Measurements from ENCODE around the gene POLD2.

POLD2 gene

DNA sequence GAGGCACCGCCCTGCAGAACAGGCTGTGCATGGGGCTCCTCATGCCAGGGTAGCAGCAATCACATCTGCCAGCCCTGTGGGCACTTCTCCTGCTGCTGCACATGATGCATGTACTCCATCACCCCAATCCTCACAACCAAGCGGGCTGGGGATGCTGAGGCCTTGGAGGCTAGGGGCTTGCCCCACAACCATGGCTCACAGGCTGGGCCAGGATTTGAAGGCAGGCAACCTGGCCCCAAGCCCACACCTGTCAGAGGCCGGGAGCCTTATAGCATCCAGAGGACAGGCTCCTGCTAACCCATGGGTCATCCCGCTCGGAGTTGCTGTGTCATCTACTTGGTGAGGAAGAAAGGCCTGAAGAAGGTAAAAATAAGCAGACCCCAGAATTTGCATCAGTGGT lies 43.2 kb downstream of the POLD2 start:
- DNase-seq, result no peak

GRCh38 chr7:44079331-44080021 lies 43.9 kb downstream of the POLD2 start:
- no peak for DNase-seq

- no peak for DNase-seq
Measured at GRCh38 chr7:44078521-44078920, 44.8 kb downstream of the POLD2 start.

DNA sequence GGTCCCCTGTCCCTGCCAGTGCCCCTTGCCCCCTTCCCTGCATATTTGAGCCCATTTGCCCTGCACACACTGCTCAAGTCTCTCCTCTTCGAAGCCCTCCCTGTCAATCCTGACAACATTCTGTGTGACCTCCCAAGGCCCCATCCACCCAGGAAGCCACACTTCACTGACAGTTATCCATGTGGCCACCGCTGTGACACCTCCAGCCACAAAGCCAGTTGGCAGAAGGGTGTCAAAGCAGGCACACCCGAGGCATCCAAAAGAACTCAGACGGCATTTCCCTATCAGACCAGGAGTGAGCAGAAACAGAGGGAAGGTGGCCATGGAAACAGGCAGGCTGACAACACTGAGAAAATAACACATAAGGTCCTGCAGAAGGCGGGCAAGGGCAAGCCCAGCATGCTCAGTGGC lies 45.7 kb downstream of the POLD2 start:
- DNase-seq, result no peak

DNA sequence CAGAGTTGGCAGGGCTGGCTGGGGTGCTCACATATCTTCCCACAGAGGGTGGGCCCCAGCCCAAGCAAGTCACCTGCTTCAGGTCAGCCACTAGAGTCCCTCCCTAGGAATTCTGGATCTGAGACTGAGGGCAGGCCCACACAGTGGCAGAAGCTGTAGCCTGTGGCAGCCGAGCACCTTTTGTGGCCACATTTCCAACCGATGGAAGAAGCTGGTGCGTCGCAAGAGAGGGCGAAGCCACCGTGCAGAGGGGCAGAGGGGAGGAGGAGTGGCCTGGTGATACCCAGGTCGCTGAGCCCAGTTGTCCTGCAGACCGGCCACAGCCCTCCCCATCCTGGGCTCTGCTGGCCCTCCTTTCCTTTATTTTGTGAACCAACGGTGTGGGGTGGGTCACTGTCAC lies 46.3 kb downstream of the POLD2 start:
- no peak for DNase-seq

- DNase-seq, result no peak
Measured at GRCh38 chr7:44076101-44076895, 47.0 kb downstream of the POLD2 start.

DNA sequence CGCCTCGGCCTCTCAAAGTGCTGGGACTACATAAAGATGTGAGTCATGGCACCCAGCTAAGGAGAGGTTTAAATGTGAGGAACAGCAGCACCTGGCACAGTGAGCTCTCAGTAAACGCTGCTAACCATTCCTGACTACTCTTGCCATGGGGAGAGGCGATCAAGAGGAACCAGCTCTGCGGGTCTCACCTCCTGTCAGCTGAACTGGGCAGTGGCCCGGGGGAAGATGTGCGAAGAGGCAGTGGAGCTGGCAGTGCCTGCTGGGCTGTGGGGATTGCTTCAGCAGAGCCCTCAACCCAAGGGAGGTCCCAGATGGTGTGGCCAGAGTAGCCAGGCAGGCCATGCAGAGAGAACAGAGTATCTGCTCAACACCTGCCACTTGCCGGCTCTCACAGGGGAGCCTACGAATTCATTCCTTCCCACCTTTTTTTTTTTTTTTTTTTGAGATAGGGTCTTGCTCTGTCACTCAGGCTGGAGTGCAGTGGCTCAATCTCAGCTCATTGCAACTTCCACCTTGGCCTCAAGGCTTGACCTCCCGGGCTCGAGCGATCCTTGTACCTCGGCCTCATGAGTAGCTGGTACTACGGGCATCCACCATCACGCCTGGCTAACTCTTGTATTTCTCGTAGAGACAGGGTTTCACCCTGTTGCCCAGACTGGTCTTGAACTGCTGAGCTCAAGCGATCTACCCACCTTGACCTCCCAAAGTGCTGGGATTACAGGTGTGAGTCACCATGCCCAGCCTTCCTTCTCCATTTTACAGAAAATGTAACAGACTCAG lies 47.9 kb downstream of the POLD2 start:
- no peak for DNase-seq

DNA sequence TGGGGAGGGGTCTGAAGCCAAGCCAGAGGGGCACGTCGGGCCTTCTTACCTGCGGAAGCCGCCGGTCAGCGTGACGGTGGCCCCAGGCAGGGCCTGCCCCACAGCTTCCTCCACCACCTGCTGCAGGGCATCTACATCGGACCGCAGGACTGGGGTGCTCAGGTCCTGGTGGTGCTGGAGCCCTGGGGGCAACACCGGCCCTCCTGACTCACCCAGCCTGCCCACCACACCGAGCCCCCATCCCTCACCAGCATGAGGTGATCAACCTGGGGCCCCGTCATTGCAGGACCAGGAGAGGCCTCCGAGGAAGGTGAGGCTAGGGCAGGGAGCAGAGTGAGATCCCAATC lies 49.0 kb downstream of the POLD2 start:
- no peak for DNase-seq

GRCh38 chr7:44073664-44074348 lies 49.5 kb downstream of the POLD2 start:
- DNase-seq, result no peak

DNA sequence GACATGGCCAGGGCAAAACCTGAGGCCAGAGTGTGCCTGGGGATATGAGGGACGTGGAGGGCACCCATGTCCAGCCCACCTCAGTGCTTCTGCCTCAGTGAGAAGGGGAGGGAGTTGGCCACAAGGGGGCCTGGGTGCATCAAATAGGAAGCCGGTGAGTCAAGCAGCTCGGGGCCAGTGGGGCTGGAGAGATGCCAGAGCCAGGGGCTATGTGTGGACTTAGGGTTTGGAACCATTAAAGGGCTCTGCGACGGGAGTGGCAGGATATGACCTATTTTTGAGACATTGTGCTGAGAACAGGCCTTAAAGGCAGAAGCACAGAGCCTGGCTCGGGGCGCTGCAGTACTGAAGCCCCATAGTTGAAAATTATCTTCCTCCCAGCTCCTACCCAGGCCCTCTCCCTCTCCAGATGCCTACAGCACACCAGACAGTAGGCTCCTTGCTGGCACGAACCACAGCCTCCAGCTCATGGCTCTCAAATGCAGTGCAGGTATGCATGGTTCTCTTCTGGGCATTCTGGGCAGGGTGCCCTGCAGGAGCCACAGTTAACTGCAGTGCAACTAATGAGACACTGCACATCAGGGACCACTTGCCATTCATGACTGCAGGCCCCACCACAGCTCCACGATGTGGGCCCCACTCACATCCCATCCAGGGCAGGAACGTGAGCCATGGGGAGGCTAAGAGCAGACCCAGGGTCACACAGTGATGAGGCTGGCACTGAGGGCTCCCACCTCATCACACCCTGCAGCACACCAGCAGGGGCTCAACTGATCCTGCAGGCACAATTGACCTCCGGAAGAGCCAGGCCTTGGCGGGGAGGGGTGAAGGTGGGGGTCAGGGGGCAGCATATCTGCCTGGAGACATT lies 50.8 kb downstream of the POLD2 start:
- no peak for DNase-seq

DNA sequence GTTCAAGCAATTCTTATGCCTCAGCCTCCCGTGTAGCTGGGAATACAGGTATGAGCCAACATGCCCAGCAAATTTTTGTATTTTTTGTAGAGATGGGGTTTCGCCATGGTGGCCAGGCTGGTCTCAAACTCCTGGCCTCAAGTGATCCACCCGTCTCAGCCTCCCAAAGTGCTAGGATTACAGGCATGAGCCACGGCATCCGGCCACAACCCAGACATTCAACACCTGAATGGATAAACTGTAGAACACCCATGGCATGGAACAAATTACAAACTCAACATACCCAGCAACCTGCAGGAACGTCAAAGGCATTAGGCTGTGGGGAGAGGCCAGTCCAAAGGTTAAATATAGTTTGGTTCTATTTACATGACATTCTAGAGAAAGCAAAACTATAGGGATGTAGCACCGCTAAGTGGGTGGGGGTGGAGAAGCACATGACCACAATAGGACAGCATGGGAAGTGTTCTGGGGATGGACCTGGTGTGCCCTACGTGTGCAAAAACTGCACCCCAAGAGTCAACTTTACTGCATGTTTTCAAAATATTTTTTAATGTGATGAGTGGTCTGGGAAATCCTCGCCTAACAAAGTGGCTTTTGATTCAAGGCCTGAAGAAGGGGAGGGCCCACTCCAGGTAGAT lies 51.5 kb downstream of the POLD2 start:
- no peak for DNase-seq

DNA sequence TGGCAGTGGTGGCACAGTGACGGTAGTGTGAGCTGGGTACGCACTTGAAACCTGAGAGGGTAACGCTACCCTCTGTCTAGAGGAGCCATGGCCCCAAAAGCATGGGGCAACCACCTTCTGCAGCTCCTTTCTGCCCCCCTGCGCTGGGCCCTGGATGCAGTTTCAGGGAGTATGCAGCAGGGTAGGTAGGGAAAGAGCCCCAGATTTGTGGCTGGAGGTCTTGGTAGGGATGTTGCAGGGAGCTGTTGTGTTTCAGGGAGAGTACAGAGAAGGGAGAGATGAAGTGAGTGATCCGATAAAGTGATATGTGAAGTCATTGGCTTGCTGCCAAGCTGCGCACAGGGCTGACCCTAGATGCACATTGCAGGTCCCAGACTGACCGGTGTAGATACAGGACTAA lies 55.3 kb downstream of the POLD2 start:
- no peak for DNase-seq

- no peak for DNase-seq
Measured at GRCh38 chr7:44067064-44067951, 56.0 kb downstream of the POLD2 start.

DNA sequence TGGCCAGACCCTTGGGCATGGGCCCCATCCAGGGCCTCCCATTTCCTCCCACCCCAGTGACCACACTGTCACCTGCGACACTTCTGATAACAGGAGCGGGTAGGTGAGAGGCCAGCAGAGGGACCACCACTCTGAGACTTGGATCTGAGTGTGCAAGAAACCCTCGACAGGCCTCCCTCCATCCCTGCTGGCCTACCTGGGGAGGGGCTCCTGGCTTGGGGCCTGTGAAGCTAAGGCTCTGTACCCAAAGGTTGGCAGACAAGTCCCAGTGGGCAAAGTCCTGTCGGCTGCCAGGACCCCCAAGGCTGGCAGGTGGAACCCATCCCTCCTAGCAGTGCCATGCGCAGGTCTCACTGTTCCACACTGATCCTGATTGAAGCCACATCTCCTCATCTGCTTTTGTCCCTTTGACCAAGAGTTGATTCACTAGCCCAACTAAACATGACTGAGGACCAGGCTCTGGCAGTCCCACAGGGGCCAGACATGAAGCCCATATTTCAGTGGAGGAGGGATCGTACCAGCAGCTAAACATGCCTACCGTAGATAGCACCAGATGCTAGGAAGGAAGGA lies 56.8 kb downstream of the POLD2 start:
- DNase-seq, result no peak

GRCh38 chr7:44066111-44066460 lies 57.3 kb downstream of the POLD2 start:
- DNase-seq, result no peak

DNA sequence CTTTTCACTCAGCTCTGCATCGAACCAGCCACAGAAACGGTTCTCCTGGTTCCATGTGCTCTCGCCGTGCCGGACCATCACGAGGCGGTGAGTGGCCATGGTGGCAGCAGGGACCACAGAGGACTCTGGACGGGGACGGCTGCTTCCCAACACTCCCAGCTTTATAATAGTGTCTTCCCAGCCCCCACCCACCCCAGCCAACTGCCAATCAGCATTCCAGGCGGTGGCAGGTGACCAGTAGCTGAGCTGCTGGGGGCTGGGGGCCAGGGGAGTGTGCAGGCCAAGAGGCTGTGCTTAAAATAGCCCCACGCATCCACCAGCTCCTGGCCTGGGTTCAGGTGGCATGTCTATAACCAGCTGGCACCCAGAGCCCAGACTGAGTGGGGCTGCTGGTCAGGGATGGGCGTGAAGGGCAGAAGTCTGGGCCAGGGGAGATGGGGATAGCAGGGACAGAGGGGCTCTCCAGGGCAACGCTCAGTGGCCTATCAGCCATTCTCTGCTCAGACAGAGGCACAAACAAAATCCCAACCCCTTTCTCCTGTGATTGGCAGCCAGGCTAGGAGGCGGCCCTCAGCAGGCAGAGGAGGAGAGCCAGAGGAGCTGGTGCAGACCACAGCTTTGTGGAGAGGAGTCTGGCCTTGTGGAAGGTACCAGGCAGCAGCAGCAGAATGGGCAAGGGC lies 57.8 kb downstream of the POLD2 start, which contains the start of gene PGAM2:
Gene PGAM2 (minus strand): TSS at position 137 of the 680 bp plus-strand sequence. CDS start 38 bp downstream, at position 99.
- peak; percentile 86 to 90 for DNase-seq

- DNase-seq, result no peak
Measured at GRCh38 chr7:44064791-44065430, 58.4 kb downstream of the POLD2 start.

Data from cerebellar nuclear complex (tissue), 1 donor.